GM18909 (cell line): ENCODE results near the gene RANBP1.
"Not testable (repeated sequence)": the region's sequence is repeated elsewhere in the genome, so short reads cannot be mapped to it uniquely, and the experiment has no call there.

Experiments
- ATAC-seq: cut with Tn5 transposase; IDR thresholded peaks from one replicate; pipeline ENCODE4 v1.9.1; 2021; ENCODE audit warnings: mild to moderate bottlenecking; ENCODE audit not compliant: unreplicated experiment, poor library complexity

Gene RANBP1

DNA sequence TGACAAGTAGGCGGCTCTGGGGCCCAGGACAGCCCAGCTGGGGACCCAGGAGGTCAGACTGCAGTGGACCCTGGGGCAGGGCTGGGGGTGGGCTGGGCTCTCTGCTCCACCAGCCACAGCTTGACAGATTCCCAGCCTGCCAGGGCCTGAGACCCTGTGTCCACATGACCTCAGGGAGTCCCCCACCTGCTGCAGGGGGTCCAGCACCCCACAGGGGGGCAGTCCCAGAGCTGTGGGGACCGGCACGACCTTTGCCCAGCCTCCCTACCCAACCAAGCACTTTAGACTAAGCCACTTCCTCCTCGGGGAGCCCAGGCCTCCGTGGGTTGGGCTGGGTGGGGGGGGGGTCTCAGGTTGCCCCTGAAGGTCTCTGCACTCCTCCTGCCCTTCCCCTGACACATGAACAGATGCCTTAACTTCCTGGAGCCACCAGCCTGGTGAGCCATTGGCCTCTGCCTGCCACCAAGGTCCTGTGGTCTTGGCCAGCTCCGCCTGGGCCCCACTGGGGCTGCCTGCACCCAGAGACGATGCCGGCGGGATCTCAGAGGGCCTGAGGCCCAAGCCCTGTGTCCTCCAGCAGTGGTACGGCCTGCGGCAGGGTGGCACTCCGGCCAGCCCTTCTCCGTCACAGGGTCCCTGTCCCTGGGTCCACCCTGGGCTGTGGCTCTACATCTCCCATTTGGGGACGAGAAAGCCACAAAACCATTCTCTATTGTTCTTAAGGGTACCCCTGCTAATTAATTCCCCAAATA, 31.5 kb downstream of the RANBP1 start:
- no peak for ATAC-seq

DNA sequence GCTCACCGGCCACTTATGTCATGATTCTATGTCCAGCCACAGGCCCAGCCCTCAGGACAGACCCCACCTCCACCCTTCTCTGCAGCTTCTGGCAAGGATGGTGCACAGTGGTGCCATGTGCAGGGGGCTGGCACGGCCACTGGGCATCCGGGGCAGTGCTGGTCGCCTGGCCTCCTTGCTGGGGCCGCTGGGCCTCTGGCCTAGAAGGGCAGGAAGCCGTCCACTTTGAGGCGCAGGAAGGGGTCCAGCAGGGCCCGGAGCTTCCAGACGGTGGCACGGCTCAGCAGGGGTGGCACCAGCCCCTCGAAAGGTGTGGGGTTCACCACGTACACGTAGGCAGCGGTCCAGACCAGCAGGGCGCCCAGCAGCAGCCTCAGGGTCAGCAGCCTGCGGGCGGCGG, 32.5 kb downstream of the RANBP1 start:
- ATAC-seq = no peak

DNA sequence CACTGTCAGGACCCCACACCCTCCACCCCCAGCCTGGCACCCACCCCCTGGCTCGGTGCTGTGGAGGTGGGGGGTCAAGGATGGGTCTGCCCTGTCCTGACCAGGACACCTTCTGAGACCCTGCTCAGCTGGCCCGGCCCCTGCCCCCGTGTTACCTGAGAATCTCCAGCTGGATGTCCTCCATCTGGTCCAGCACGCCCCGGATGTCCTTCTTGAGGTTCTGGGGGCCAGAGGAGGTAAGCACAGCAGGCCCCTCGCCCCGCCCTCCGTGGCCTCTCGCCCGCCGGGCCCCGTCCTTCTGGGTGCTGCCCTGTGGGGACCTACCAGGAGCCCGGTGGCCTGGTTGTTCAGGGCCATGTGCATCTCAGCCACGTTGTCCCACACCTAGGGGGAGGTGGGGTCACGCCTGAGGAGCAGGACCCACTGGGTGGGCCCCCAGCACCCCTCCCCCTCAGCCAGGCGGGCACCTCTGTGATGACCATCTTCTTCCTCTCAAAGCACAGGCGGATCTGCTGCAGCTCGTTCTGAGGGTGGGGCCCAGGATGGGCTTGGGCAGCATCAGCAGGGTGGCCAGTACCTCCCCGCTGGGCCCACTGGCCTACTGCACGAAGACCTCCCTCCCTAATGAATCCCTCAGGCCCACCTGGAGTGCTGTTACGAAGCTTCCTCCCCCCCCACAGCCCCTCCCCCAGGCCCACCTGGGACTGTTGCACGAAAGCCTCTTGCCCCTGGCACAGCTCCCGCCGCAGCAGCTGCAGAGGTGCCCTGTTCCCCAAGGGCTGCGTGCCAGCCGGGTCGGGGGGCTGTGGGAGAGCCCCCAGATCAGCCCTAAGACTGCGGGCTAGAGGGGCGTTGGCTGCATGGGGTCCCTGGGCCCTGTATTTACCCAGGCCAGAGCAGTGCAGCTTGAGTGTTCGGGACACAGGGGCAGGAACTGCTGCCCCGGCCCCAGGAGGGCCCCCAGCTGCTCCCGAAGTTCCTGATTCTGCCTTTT, 33.6 kb downstream of the RANBP1 start:
- ATAC-seq = no peak

DNA sequence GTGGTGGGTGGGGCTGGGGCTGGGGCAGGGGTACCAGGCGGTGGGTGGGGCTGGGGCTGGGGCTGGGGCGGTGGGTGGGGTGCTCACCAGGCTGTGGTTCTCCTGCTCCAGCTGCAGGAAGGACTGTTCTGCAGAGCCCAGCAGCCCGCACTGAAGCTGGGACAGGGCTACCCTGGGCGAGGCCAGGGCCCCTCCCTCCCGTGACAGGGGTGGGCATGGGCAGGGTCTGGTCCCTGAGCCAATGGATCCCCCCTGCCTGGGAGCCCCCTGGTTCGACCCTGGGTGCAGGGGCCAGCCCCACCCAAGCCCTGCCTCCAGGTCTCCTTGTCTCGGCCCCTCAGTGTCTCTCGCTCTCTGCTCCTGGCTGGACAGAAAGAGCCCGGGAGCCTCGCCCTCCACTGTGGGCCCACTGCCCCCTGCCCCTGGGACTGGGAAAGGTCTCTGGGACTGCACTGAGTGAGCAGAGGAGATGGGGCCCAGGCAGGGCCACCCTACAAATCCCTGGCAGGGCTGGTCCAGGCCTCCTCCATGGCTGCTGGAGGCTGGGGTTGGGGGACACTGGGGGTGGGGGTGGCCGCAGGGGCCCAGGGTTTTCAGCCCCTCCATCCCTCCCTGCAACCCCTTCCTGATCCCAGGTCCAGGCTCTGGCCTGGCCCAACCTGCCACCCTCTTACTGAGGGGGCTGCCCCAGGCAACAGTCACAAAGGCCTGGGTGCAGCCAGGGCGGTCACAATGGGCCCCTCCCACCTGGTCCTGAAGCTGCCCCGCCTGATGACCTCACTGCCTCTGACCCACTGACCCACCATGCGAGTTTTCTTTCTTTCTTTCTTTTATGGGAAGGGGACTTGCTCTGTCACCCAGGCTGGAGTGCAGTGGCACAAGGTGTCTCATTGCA, 34.7 kb downstream of the RANBP1 start, which contains the start of gene CCDC188:
Gene CCDC188, minus strand, starts transcription at position 675 of the 895 bp plus-strand sequence. Its CDS starts 69 bp downstream, at position 606.
- ATAC-seq = no peak

DNA sequence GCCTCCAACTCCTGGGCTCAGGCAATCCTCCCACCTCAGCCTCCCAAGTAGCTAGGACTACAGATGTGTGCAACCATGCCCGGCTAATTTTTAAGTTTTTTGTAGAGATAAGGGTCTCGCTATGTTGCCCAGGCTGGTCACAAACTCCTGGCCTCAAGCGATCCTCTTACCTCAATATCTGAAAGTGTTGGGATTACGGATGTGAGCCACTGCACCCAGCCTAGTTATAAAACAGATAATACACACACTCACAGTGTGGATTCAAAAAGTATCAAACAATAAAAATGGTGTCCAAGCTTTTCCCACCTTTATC, 35.3 kb downstream of the RANBP1 start:
- no peak for ATAC-seq

DNA sequence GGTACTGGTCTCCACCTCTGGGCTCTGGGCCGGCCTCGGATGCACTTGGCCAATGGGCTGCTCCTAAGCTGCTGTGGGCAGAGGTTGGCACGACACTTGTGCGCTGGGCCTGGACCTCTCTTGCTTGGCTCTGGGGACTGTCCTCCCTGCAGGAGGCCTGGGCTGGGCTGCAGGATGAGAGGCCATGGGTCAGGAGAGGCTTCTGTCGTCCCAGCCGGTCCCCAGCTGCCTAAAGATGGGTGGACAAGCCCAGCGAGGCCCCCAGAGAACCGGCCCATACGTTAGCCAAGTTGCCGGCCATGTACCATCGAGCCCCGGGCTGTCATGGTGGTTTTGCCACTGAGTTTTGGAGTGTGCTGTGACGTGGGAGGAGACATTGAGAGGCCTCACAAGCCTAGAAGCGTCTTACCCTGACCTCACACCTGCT, 36.6 kb downstream of the RANBP1 start:
- ATAC-seq = no peak

DNA sequence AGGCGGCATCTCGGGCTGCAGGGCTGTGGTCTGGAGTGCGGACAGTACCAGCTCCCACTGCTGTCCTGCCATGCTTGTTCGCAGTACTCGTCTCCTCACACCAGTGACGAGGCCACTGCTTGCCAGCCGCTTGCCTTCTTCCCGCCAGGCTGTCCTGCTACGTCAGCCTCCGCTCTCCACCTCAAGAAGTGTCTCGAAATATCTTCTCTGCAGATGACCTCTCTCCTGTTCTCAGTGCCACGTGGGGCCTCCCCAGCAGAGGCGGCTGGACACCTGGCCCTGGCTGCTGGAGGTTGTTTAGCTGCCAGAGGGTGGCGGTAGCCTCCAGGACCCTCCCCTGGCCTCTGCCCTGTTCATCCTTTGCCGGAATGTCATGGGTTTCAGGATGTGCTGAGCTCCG, 38.0 kb downstream of the RANBP1 start:
- ATAC-seq = no peak

DNA sequence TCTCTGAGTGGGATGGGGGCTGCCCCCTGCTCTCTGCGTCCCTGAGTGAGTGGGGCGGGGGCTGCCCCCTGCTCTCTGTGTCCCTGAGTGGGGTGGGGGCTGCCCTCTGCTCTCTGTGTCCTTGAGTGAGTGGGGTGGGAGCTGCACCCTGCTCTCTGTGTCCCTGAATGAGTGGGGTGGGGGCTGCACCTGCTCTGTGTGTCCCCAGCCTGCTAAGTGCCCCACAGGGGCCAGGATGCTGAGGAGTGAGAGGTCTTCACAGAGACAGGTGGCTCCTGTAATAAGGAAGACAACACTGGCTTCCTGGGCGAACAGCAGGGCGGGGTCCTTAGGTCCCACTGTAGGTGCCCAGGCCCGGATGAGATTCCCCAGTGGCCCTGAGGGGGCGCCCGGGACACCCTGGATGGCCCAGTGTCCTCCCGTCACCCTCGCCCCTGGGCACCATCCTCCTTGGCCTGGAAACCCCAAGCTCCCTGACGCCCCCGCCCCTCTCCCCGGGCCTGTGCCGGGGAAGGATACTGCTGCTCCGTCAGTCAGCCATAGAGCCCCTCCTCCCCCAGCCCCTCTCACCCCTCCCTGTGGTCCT, 38.8 kb downstream of the RANBP1 start:
- no peak for ATAC-seq

DNA sequence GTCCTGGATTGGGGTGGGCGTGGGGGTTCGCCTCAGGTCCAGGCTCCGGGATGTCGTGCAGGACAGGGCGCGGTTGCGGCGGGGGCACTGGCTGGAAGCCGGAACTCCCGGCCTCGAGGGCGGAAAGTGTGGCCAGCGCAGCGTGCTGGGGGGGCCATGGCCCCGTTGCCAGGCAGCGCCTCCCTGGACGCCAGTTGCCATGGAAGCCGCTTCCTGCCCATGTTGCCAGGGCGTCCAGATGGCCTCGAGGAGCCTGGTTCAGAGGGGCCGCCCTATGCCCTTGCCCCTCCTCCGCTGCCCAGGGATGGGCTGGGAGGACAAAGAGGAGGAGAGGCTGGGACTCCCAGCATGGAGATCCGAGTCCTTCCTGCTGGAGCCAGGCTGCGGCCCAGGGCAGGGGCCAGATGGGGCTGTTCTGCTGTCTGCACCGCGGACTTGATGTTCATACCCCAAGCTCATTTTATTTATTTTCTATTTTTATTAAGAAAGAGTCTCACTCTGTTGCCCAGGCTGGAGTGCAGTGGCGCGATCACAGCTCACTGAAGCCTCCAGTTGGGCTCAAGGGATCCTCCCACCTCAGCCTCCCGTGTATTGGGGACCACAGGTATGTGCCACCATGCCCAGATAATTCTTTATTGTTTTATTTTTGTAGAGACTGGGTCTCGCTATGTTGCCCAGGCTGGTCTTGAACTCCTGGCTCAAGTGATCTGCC, 39.6 kb downstream of the RANBP1 start:
- ATAC-seq = no peak

DNA sequence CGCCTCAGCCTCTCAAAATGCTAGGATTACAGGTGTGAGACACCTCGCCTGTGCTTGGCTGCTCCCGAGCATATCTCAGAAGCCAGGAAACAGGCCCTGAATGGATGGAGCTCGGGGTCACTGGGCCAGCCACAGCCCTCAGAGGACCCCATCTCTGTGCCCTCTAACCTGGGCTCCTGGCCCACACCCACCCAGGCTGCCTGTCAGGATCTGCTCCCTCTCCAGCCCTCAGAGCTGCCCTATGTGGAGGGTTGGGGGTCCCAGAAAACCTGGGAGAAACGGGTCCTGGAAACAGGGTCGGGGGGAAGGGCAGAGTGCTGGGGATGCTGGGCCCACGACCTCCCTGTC, 40.1 kb downstream of the RANBP1 start:
- ATAC-seq = no peak

DNA sequence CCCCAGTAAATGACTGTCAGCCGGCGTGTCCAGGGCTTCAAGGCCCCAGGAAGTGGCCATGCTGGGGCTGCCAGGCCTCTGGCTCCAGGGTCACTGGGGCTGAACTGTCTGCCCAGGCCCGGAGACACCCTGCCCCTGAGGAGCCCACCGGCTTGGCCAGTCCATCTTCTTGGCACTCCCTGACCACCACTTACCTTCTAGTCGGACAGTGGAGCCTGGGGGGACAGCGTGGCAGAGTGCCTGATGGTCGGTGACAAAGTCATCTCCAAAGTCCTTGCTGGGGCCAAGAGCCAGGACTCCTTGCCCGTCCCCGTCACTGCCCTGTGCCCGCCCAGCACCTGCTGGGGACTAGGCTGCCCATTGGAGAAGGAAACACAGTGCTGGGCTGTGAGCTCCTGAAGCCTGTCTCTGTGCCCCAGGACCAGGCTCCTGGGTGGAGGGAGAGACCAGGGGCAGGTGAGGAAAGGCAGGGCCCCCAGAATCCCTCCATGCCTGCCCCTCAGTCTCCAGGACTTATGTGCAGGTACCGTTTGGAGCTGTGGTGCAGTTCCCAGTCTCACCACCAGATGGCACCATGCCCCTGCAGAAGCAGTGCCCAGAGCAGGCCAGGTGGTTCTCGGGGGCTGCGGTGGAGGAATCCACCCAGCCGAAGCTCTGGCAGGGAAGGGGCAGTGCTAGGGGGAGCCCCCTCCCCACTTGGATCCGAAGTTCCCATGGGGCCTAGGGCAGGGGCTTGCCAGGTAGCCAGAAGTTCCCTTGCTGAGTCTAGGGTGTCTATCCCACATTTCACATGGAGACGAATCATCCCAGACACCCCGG, 40.9 kb downstream of the RANBP1 start:
- no peak for ATAC-seq

DNA sequence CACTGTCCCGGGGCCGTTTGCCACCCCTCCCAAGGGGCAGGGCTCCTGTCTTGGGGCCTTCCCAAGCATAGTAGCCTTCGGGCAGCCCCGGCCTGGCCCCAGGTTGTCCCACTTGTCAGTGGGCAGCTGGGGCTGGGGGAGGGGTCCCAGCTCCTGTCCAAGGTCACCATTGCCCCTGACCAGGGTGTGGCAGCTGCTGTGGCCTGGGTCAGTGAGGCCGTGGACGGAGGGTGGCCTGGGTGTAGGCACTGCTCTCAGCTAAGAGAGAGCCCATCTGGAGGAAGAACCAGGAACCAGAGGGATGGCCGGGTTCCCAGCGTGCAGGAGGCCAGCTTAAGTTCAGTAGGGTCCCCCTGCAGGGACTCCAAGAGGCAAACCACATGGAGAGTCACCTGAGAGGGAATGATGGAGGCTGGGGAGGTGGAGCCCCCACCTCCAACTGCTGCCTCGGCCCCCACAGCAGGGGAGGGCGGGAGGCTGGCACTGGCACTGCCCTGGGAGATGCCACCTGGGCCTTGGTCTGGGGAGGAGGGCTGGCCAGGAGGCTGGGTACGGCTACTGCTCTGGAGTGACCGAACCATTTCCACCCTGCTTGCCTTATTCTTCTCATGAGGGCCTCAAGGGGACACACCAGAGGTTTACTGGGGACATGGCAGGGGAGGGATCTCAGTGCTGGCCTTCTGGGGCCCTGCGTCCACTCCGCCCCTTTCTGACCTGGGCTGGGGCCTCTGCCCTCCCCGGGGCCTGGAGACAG, 41.7 kb downstream of the RANBP1 start:
- ATAC-seq = no peak

DNA sequence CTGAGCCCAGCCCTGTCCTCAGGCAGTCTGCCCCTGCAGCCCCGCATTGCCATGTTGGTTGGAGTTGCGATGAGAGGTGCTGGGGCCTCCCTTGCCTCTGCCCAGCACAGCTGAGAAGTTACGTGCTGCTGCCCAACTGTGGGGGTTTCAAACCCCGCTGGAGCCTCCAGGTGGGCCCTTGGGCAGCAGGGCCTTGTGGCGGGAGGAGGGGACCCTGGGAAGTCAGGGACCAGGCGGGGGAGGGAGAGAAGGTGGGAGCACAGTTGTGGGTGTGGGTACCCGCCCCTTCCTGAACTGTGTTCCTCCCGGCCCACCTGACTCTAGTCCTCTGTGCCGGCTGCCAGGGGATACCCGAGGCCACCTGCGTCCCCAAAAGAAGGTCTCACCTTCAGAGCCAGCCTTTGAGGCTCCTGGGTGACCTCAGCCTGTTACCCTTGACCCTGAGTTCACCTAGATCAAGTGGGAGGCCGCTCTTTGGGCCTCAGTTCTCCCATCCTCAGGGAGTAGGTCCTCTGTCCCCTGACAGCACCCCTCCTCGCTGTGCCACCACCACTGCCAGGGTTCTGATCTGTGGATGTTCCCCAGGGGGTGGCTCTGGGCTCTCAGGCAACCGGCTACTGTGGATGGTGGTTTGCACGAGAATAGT, 42.6 kb downstream of the RANBP1 start:
- no peak for ATAC-seq

DNA sequence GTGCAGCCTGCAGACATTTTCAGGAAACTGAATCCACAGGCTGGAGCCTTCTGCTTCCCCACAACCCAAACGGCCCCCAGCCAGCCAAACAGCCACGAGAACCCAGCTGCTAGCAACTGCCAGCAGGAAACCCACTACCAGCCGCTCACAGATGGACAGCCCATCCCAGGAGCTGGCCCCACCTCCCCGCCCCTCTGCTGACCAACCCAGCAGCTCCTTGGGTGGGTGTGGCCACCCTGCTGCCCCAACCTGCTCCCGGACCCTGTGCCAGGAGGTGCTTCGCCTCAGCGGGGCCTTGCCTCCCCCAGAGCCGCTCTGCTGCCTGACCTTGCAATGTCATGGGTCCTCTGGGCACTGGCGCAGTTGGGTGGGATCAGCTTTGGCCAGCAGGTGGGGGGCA, 43.2 kb downstream of the RANBP1 start:
- ATAC-seq = no peak

DNA sequence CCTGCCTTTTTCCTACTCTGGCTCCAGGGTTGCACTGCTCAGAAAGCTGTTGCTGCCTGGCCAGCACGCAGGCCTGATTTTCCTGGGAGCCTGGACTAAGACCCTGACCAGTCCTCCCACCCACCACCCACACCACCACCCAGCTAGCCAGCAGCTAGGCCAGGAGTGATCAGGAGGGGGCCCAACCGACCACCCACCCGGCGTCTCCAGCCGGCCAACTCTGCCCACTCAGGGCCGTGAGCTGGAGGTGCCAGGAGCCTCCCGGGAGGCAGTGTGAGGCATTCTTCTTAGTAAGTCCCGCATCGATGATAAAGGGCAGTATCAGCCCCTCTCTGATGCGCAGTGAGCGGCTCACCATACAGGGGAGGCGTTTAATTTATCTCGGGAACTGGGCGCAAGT, 43.6 kb downstream of the RANBP1 start:
- ATAC-seq = not testable (repeated sequence)

DNA sequence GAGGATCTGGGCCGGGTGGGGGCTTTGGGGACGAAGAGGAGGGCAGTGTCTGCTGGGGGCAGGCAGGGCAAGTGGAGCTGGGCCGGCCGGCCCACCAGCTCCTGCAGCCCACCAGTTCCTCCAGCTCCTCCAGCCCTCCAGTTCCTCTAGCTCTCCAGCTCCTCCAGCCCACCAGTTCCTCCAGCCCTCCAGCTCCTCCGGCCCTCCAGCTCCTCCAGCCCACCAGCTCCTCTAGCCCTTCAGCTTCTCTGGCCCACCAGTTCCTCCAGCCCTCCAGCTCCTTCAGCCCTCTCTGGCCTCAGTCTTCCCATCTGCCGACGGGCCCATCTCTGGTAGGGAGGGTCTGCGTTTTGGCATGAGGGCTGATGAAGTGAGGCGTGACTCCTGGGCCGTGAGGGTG, 44.1 kb downstream of the RANBP1 start:
- no peak for ATAC-seq

DNA sequence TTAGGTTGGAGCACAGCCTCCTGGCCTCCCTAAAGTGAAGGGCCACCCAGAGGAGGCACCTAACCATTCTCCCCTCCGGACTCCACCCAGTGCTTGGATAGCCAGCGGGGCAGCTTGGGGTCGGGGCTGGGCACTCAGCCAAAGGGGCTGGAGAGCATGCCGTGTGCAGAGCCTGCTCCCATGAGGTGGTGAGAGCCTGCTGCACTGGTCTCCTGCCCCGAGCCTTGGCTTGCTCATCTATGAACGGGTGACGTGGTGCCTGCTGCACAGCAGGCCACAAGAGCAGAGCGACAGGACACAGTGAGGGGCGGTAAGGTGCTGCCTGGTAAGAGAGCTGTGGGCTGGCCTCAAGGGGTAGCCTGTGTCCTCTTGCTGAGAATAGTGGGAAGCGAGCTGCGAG, 49.0 kb downstream of the RANBP1 start:
- ATAC-seq = no peak

DNA sequence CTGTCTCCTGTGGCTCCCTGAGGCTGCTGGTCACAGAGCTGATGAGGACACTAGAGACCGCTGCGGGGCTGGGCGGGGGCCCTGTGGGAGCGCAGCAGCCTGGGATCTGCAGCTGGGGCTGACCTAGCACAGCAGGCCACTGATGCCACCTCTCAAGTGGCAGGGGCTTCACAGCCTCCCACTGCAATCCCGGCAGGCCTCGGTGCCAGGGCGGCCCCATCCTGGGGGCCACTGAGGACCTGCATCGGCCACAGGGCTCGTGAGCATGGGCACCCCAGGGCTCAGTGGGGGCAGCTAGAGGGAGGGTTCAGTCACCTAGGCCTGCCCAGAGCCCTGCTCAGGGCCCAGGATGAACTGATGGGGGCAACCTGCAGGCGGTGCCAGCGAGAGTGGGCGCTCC, 49.5 kb downstream of the RANBP1 start:
- no peak for ATAC-seq
